ENCODE results near the gene DEPP1.

Gene DEPP1

GRCh38 chr10:44966816-44967509 lies 11.6 kb downstream of the DEPP1 start:
- DNase-seq (ENCODE audit: low spot score), result no peak

GRCh38 chr10:44966129-44966815 lies 12.3 kb downstream of the DEPP1 start:
- DNase-seq (ENCODE audit: low spot score), result no peak

GRCh38 chr10:44965651-44966097 lies 12.9 kb downstream of the DEPP1 start:
- peak; percentile 30 for DNase-seq (ENCODE audit: low spot score)

GRCh38 chr10:44965104-44965503 lies 13.5 kb downstream of the DEPP1 start:
- no peak for DNase-seq (ENCODE audit: low spot score)

- DNase-seq (ENCODE audit: low spot score), result peak; percentile 59
Measured at GRCh38 chr10:44963772-44964633, 14.6 kb downstream of the DEPP1 start.

- DNase-seq (ENCODE audit: low spot score), result peak; percentile 61
Measured at GRCh38 chr10:44962870-44963738, 15.5 kb downstream of the DEPP1 start.

GRCh38 chr10:44961931-44962750 lies 16.5 kb downstream of the DEPP1 start:
- DNase-seq (ENCODE audit: low spot score), result no peak

GRCh38 chr10:44961230-44961571 lies 17.4 kb downstream of the DEPP1 start:
- DNase-seq (ENCODE audit: low spot score), result no peak

GRCh38 chr10:44960482-44961229 lies 18.0 kb downstream of the DEPP1 start:
- DNase-seq (ENCODE audit: low spot score), result no peak

GRCh38 chr10:44960088-44960460 lies 18.5 kb downstream of the DEPP1 start:
- DNase-seq (ENCODE audit: low spot score), result no peak

- peak; percentile 87 for DNase-seq (ENCODE audit: low spot score)
Measured at GRCh38 chr10:44959247-44960087, 19.1 kb downstream of the DEPP1 start, which contains the start of gene RASSF4. Gene RASSF4 (plus strand): TSS chr10:44959802. CDS start chr10:44970203, 10,401 bp downstream.

- DNase-seq (ENCODE audit: low spot score), result no peak
Measured at GRCh38 chr10:44958898-44959246, 19.7 kb downstream of the DEPP1 start.

GRCh38 chr10:44958196-44958897 lies 20.3 kb downstream of the DEPP1 start:
- DNase-seq (ENCODE audit: low spot score), result no peak

- DNase-seq (ENCODE audit: low spot score), result no peak
Measured at GRCh38 chr10:44956717-44957706, 21.6 kb downstream of the DEPP1 start.

- no peak for DNase-seq (ENCODE audit: low spot score)
Measured at GRCh38 chr10:44956226-44956625, 22.4 kb downstream of the DEPP1 start.

- no peak for DNase-seq (ENCODE audit: low spot score)
Measured at GRCh38 chr10:44955413-44956070, 23.1 kb downstream of the DEPP1 start.

- no peak for DNase-seq (ENCODE audit: low spot score)
Measured at GRCh38 chr10:44954962-44955361, 23.6 kb downstream of the DEPP1 start.

All from NAMALWA (cell line).